ENCODE results near the gene PLCB3. TPM values are rescaled to one million over a fixed set of nuclear protein-coding genes. Genes with fewer than 3 reads are reported as not detected.

The PLCB3 gene
- total RNA-seq, 1 experiment from 2014 or later, result 80.2 TPM

GRCh38 chr11:64204464-64204989 is 46.8 kb upstream of the PLCB3 start:
- DNase-seq, result peak; percentile 84
- Histone ChIP-seq H2BK5ac (ENCODE audit: insufficient read length, low read length) (no peak overlapping the region), H3T11ph (ENCODE audit: low read length) (no peak overlapping the region), H2BK20ac (ENCODE audit: low read depth, low read length, poor library complexity, severe bottlenecking) (no peak overlapping the region), H3K4me1 (ENCODE audit: insufficient read depth, low read length) (no peaks in the 10 kb centered on the region), H3K23me2 (ENCODE audit: insufficient read length, low read depth, low read length, poor library complexity, severe bottlenecking) (no peaks in the 10 kb centered on the region), H3K9me3 (ENCODE audit: control insufficient read depth, low read depth, low read length) (no peaks in the 10 kb centered on the region), H4K20me1 (ENCODE audit: control insufficient read depth, insufficient read depth, insufficient read length) (no peaks in the 10 kb centered on the region), H3K14ac (ENCODE audit: insufficient read depth, low read length) (no peak overlapping the region), H3K4me2 (ENCODE audit: insufficient read depth, insufficient read length, low read length) (no peak overlapping the region), H4K5ac (ENCODE audit: insufficient read length, low read depth, low read length) (no peak overlapping the region), H2BK120ac (ENCODE audit: low read depth, low read length, poor library complexity, severe bottlenecking) (no peak overlapping the region), H3K4ac (ENCODE audit: low read depth, low read length) (no peak overlapping the region), H2AFZ (ENCODE audit: low read length) (no peak overlapping the region), H3K27ac (ENCODE audit: insufficient read length, low read depth, low read length) (no peak overlapping the region), H4K8ac (replicated peaks; ENCODE audit: insufficient read length, low read depth, low read length) (no peak overlapping the region), H3K79me2 (ENCODE audit: insufficient read depth, low read length) (no peaks in the 10 kb centered on the region), H3K18ac (ENCODE audit: insufficient read length, low read depth, low read length) (no peak overlapping the region), H3K79me1 (ENCODE audit: insufficient read depth, low read depth, low read length, poor library complexity, severe bottlenecking) (no peaks in the 10 kb centered on the region), H3K23ac (ENCODE audit: insufficient read length, low read depth, low read length) (no peak overlapping the region), H3K9ac (ENCODE audit: extremely low read depth, insufficient read length, low read length) (no peak overlapping the region), H3K27me3 (ENCODE audit: insufficient read depth, low read length) (no peaks in the 10 kb centered on the region), H2BK15ac (ENCODE audit: low read depth, low read length) (no peak overlapping the region), H4K91ac (ENCODE audit: insufficient read length, low read depth, low read length) (no peak overlapping the region), H2AK5ac (ENCODE audit: insufficient read length, low read length) (no peak overlapping the region), H3K56ac (ENCODE audit: insufficient read length, low read depth, low read length) (no peak overlapping the region), H2BK12ac (ENCODE audit: insufficient read length, low read depth, low read length) (no peak overlapping the region)
- Mint-ChIP-seq H3K4me1 (peaks cover 13 to 14% of the 10 kb centered on the region in 2 experiments), H3K27ac (peak overlapping the region; percentile 62 to 91 (median 88); a peak in 5 of 7 replicates), H3K9me3 (no peaks in the 10 kb centered on the region; a peak in 1 of 5 replicates), H3K4me3 (peak overlapping the region in 1 of 2 experiments; percentile 16; a peak in 3 of 5 replicates), H3K27me3 (ENCODE audit: low read depth) (no peaks in the 10 kb centered on the region), H3K36me3 (ENCODE audit: insufficient read depth in 1 of 3, low read depth in 3 of 3) (peaks cover 41 to 78% (median 69%) of the 10 kb centered on the region in 3 experiments; a peak in 6 of 7 replicates)
- WGBS (ENCODE audit: extremely low coverage, insufficient read length, low lambda C conversion rate), result no CpG with 5 or more reads among the region's 7 CpGs
- peak; percentile 78 for TF ChIP-seq CTCF (conservative IDR thresholded peaks at IDR 0.05)

Measured in H9 (cell line).